HFFc6 (cell line): ENCODE measurements around the gene CYTH4. TPM values are rescaled to one million over a fixed set of nuclear protein-coding genes. Genes with fewer than 3 reads are reported as not detected.
A peak's percentile ranks its signal among the peaks of the same experiment; 100 is the strongest.

Experiments used
- DNase-seq: peaks from one replicate; pipeline ENCODE4 v3.0.0-alpha.2; 2018
- H3K27ac Mint-ChIP-seq: 2 replicates; pipeline ENCODE4 v1.8.0; 2020; ENCODE audit warnings: mild to moderate bottlenecking, mixed read lengths
- H3K27me3 Mint-ChIP-seq: 2 replicates; pipeline ENCODE4 v1.8.0; 2021; ENCODE audit warnings: mild to moderate bottlenecking, moderate library complexity, mixed read lengths; ENCODE audit not compliant: insufficient read depth
- H3K36me3 Mint-ChIP-seq: 2 replicates; pipeline ENCODE4 v1.8.0; 2021; ENCODE audit warnings: low read depth, mixed read lengths
- H3K4me1 Mint-ChIP-seq: 2 replicates; pipeline ENCODE4 v1.8.0; 2020; ENCODE audit warnings: low read depth, mixed read lengths
- H3K4me3 Mint-ChIP-seq: 2 replicates; pipeline ENCODE4 v1.8.0; 2020; ENCODE audit warnings: mild to moderate bottlenecking, moderate library complexity, mixed read lengths
- H3K9me3 Mint-ChIP-seq: 2 replicates; pipeline ENCODE4 v1.8.0; 2020; ENCODE audit warnings: mild to moderate bottlenecking, mixed read lengths
- CTCF ChIP-seq: fragments of 200-600 bp; sonication (generic); IDR thresholded peaks from 2 replicates; pipeline ENCODE4 v1.5.0; 2021; ENCODE audit warnings: antibody characterized with exemption, mild to moderate bottlenecking
- total RNA-seq, 6 experiments: library from RNA; stranded (reverse); fragmentation: NEBNext Ultra II Directional; extraction: Animal tissue kit (Norgen Biotek cat#: 25700); gene quantifications; 2 replicates in 1 of 6; 3 replicates in 5 of 6; pipeline ENCODE4 v1.2.3, GENCODE V29; 2021

Gene CYTH4
- total RNA-seq, 6 experiments from 2014 or later: 0.28 TPM; not detected in 5

DNA sequence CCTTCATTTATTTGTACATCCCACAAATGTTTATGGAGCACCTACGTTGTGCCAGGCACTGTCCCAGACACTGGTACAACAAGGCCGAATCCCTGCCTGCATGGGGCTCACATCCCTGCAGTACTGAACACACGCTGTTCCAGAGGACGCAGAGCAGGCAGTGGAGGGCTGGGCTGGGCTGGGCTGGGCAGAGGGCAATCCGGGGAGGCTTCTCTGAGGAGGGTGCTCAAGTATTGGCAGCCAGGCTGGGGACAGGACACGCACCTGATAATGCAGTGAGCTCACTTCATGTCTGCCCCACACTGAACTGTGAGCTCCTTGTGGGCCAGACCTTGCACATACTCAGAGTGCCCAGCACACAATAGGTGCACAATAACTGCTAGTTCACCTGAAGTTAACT is 34.1 kb downstream of the CYTH4 start:
- H3K27ac Mint-ChIP-seq: no peak overlapping the region
- H3K4me3 Mint-ChIP-seq: no peak overlapping the region
- H3K27me3 Mint-ChIP-seq: peaks cover 3% of the 10 kb centered on the region
- DNase-seq: no peak
- TF ChIP-seq CTCF: no peak
- H3K4me1 Mint-ChIP-seq: peaks cover 36% of the 10 kb centered on the region
- no peaks in the 10 kb centered on the region for H3K36me3 Mint-ChIP-seq
- no peaks in the 10 kb centered on the region for H3K9me3 Mint-ChIP-seq

GRCh38 chr22:37316875-37317371 is 34.6 kb downstream of the CYTH4 start:
- peaks cover 37% of the 10 kb centered on the region for H3K4me1 Mint-ChIP-seq
- peak; percentile 94 for TF ChIP-seq CTCF

GRCh38 chr22:37317698-37318210 is 35.4 kb downstream of the CYTH4 start:
- peaks cover 37% of the 10 kb centered on the region for H3K4me1 Mint-ChIP-seq
- no peak for DNase-seq
- no peaks in the 10 kb centered on the region for H3K9me3 Mint-ChIP-seq
- no peak overlapping the region for H3K4me3 Mint-ChIP-seq
- no peak for TF ChIP-seq CTCF
- H3K27me3 Mint-ChIP-seq: peaks cover 3% of the 10 kb centered on the region
- no peak overlapping the region for H3K27ac Mint-ChIP-seq
- no peaks in the 10 kb centered on the region for H3K36me3 Mint-ChIP-seq

More at GRCh38 chr22:37316875-37317371, 34.6 kb downstream of the CYTH4 start:
- Mint-ChIP-seq H3K27ac (no peak overlapping the region), H3K9me3 (no peaks in the 10 kb centered on the region), H3K36me3 (no peaks in the 10 kb centered on the region), H3K4me3 (no peak overlapping the region), H3K27me3 (peaks cover 3% of the 10 kb centered on the region)
- DNase-seq: peak; percentile 81

- Mint-ChIP-seq H3K4me3 (no peak overlapping the region), H3K36me3 (no peaks in the 10 kb centered on the region), H3K27ac (no peak overlapping the region), H3K9me3 (no peaks in the 10 kb centered on the region), H3K4me1 (peaks cover 38% of the 10 kb centered on the region), H3K27me3 (peaks cover 3% of the 10 kb centered on the region)
- peak; percentile 29; the same call in 1 of the 2 replicates for TF ChIP-seq CTCF
- no peak for DNase-seq
Observed at GRCh38 chr22:37318364-37319109, 36.2 kb downstream of the CYTH4 start.

- H3K27me3 Mint-ChIP-seq: peaks cover 9% of the 10 kb centered on the region
- H3K4me3 Mint-ChIP-seq: no peak overlapping the region
Observed at GRCh38 chr22:37319469-37319868, 37.2 kb downstream of the CYTH4 start.

More at GRCh38 chr22:37319469-37319868, 37.2 kb downstream of the CYTH4 start:
- Mint-ChIP-seq H3K9me3 (no peaks in the 10 kb centered on the region), H3K36me3 (no peaks in the 10 kb centered on the region), H3K4me1 (peaks cover 46% of the 10 kb centered on the region), H3K27ac (no peak overlapping the region)
- no peak for DNase-seq
- no peak for TF ChIP-seq CTCF
